Body of pancreas (tissue), 4 donors: ENCODE results near the gene CACNA1E.

Experiments used
- CTCF ChIP-seq, 7 experiments: fragments of 450-650 bp in 4 of 7; fragments of 200-600 bp in 3 of 7; sonication (generic) in 3 of 7; IDR thresholded peaks; one replicate each; pipeline ENCODE4 v1.5.1; 2016 to 2019; ENCODE audit warnings: antibody characterized with exemption in 7 of 7
- POLR2A ChIP-seq, 3 donors: fragments of 450-650 bp; IDR thresholded peaks; one replicate each; pipeline ENCODE4 v1.6.1; 2016; ENCODE audit warnings: antibody characterized with exemption in 3 of 3, mild to moderate bottlenecking in 2 of 3

- no peak for TF ChIP-seq CTCF (IDR thresholded peaks at IDR 0.05)
- no peak for TF ChIP-seq POLR2A (IDR thresholded peaks at IDR 0.05)
Observed at GRCh38 chr1:181680871-181681270, 197.6 kb downstream of the CACNA1E start.
